Stimulated activated CD4-positive, alpha-beta T cell treated with anti-CD3 and anti-CD28 coated beads, Interleukin-15, amount 100 ng/mL, for 1 hour (primary cell): Measurements from ENCODE around the gene SLC9A1.
"Not testable (repeated sequence)": the region's sequence is repeated elsewhere in the genome, so short reads cannot be mapped to it uniquely, and the experiment has no call there.

ENCODE experiments used
- DNase-seq, 2 donors: peaks; one replicate each; pipeline ENCODE4 v3.0.0-alpha.2; 2020; ENCODE audit warnings: low read depth in 1 of 2, low spot score in 1 of 2

Gene SLC9A1

DNA sequence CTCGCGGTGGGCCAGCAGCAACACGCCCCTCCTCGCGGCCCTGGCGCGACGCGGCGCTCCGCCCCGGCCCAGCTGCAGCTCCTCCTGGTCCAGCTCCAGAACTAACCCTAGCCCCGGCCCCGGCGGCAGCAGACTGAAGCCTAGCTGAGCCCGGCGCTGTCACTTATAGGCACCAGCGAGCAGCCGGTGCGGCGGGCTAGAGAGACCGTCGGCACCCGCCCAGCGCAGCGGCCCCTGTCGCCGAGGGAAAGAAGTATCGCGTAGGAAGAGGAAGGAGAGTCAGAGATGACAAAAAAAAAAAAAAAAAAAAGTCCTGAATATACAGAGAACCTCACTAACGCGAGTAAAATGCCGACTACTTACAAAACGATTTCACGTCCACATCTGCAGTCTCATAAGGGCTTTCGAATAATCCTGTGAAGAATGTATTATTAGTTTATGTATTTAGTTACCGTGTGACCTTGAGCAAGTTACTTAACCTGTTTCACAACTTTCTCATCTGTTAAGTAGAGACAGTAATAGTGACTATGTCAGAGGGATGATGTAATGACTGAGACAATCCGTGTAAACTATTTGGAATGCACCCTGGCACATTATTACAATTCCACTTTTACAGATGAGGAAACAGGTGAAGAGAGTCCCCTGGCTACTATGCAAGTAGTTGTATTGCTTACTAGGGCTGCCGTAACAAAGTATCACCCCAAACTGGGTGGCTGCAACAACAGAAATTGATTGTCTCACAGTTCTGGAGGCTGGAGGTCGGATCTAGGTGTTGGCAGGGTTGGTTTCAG, at the start of gene SLC9A1:
TSS of gene SLC9A1 (minus strand) at position 135 of the 791 bp plus-strand sequence. CDS start 791 bp downstream, outside the sequence.
- DNase-seq: peak; percentile 88 to 91

DNA sequence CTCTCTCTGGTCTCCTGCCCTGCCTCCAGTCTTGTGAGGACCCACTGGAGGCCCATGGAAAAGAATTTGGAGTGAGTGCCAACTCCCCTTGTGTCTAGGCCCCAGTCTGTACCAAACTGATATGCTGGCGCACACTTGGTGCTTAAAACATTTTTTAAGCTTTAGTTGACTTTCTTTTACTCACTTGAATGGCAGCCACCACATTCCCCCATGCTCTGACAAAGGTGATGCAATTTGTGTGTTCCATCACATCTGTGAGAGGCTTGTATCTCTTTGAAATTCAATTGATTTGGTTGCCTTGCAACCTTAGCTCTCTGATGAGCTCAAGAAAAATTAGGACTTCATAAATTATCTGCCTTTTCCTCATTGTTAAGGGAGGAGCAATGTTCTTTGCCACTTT, 49.0 kb upstream of the SLC9A1 start:
- no peak for DNase-seq

DNA sequence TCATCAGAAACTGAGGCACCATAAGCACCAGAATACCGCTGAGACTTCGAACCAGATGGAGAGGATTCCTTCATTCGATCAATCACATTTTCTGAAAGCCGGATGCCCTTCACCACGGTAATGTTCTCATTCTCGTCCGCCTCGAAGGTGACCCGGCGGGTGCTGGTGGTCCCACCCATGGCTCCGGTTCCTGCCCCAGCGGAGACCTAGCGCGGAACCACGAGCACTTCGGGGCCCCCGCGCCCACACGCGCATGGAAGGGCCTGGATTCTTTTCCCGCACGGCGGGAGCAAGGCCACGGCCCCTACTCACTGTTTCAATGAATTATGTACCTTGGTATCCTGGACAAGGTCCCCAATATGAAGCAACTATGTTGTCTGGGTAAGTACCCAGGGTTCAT, 46.4 kb upstream of the SLC9A1 start:
- DNase-seq: no peak

DNA sequence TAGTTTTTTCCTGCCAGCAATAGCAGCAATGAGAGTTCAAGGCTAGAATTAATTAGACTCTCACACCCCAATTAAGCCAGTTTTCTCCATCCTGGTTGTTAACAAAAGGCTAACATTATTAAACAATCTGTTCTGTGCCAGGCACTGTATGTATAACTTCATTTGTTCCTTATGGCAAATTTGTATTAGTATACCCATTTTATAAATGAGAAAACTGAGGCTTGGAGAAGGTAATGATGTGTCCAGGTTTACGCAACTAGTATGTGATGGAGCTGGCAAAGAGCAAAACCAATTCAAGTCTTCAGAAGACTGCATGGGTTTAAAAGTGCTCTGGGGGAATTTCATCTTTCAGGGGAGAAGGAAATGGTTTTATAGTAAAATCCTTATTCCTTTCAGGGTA, 38.3 kb upstream of the SLC9A1 start:
- no peak for DNase-seq

DNA sequence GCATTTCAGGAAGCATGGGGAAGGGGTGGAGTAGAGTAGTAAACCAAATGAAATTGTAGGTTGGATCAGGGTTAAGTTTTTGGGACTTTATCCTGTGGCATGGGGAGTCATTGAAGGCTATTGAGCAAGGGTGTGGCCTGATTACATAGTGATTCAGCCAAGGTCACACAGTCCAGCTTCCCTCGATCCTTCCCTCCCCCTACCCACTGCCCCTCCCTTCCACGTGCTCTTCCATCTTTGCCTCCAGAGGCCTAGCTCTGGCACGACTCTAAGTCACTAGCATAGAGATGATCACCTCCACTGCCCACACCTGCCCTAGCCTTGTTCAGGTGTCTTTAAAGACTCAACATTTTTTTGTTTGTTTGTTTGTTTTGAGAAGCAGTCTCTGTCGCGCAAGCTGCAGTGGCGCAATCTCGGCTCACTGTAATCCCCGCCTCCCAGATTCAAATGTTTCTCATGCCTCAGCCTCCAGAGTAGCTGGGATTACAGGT, 37.2 kb upstream of the SLC9A1 start:
- no peak for DNase-seq

DNA sequence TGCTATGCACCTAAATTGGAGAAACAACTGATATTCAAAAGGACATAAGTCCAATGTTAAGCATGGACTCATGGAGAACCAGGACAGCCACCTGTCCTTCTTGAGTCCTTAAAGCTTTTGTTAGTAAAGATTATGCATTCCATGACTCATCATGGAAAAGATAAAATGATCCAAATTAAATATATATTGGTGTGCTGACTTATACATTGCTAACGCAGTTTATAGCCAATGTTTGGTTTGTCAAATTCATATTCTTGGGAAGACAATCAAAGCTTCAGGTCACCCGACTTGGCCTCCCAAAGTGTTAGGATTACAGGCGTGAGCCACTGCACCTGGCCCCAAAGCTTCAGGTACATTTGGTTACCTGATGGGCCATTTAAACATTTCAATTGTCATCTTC, 29.7 kb upstream of the SLC9A1 start:
- DNase-seq: not testable (repeated sequence)

DNA sequence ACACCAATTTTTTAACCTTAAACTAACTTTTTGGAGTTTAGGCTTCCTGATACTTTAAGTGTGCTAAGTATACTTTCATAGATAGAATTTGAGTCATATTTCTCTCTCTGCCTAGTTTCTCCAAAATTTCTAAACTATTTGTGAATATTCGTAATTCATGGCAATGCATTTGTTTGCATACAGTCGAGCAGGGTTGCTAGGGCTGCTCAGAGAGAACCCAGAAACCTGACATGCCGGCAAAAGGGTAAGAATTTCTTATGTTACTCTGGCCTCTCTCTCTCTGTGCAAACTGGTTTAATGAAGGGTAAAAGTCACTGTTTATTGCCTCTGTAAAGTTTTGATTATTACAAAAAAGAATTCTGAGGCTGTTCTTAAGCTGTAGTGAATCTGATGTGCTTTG, 25.1 kb upstream of the SLC9A1 start:
- no peak for DNase-seq

DNA sequence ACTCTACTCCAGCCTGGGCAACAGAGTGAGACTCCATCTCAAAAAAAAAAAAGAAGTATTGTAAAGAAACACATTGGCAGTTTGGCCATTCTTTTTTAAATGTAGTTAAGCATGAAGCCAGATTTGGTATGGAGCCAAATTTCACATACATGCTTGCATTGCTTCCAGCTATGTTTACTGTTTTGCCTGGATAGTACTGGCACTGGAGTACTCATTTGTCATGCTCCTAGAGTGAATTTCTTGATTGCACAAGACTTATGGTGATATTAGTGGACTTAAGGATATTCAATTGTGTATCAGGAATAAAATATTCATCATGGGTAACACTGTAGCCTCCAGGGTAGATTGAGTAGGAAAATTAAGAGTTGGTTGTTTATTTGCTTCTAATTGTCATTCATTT, 24.5 kb upstream of the SLC9A1 start:
- DNase-seq: no peak

DNA sequence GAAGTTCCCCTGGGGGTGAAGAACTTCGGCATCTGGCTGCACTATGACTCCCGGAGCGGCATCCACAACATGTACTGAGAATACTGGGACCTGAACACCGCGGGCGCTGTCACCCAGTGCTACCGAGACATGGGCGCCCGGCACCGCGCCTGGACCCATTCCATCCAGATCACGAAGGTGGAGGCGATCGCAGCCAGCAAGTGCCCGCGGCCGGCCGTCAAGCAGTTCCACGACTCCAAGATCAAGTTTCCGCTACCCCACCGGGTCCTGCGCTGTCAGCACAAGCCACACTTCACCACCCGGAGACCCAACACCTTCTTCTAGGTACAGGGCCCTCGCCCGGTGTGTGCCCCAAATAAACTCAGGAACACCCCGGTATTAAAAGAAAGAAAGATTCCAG, 22.0 kb upstream of the SLC9A1 start:
- DNase-seq: no peak

DNA sequence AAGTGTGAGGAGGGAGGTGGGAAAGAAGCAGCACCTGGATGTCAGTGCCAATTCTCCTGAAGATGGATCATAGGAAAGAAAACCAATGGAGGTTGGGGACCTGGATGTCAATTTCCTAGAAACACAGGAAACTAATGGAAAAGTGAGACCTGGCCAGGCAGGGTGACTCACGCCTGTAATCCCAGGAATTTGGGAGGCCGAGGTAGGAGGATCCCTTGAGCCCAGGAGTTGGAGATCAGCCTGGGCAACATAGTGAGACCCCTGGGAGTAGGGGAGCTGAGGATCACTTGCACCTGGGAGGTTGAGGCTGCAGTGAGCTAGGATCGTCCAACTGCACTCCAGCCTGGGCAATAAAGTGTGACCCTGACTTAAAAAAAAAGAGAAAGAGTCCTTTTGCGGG, 21.4 kb upstream of the SLC9A1 start:
- no peak for DNase-seq

DNA sequence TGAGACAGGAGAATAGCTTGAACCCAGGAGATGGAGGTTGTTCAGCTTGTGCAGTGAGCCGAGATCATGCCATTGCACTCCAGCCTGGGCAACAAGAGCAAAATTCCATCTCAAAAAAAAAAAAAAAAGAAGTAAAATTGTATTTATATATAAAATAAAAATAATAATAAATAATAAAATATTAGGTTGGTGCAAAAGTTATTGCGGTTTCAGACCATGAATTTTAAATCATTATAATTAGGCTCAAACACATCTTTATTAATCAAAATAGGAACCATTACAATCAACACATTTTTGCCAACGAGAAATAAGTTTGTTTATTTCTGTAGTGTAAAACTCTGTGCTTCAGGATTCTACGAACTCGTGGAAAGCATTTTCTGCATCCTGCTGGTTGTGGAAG, 18.1 kb upstream of the SLC9A1 start:
- DNase-seq: not testable (repeated sequence)

DNA sequence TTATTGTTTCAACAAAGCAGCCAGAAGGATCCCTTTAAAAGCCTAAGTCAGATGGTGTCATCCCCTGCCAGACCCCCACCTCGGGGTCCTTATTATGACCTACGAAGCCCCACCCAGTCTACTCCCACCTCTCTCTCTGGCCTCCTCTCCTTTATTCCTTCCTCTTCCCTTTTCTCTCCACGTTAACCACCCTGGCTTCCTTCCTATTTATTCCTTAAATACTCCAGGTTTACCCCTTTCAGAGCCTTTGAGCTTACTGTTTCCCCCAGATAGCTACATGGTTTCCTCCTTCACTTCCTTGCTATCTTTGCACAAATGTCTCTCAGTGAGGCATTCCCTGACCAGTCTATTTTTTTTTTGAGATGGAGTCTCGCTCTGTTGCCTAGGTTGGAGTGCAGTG, 12.0 kb upstream of the SLC9A1 start:
- no peak for DNase-seq

DNA sequence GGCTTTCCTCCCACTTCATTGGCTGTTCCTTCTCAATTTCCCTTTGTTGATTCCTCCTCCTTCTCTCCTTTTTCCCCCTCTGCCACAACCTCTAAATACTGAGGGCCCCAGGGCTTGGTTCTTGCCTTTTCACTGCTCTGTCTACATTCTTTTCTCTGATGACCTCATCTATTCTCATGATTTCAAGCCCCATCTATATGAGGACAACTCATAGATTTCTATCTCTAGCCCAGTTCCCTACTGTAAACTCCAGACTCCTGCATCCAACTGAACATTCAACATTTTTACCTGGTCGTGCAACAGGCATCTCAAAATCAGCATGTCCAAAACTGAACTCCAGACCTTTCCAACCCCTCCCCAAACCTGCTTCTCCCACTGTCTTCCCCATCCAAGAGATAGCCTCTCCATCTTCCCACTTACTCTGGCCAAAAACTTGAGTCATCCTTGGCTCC, 11.5 kb upstream of the SLC9A1 start:
- DNase-seq: no peak

DNA sequence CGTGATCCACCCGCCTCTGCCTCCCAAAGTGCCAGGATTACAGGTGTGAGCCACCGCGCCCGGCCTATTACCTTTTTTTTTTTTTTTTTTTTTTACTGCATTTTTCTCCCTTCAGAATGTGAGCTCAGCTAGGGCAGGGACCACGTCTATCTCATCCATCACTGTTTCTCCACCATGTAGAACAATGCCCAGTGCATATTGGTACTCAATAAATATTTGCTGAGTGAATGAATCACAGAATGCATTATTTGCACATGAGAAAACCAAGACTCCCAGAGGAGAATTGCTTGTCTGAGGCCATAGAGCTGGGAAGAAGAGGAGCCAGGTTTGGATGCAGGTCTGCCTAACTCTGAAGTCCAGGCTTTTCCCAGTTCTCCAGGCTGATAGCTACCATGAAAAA, 8.2 kb upstream of the SLC9A1 start:
- no peak for DNase-seq

DNA sequence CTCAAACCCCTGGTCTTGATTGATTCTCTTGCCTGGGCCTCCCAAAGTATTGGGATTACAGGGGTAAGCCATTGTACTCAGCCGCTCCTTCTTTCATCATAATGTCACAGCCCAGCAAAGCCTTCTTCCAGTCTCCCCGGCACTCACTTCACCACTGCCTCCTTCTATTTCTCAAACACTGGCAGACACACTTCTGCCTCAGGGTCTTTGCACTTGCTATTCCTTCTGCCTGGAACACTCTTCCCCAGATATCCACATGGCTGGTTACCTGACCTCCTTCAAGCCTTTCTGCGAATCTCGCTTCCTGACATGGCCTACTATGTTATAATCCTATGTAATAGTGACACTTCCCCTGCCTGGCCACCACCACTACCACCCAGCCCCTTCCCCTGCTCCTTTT, 7.2 kb upstream of the SLC9A1 start:
- no peak for DNase-seq

DNA sequence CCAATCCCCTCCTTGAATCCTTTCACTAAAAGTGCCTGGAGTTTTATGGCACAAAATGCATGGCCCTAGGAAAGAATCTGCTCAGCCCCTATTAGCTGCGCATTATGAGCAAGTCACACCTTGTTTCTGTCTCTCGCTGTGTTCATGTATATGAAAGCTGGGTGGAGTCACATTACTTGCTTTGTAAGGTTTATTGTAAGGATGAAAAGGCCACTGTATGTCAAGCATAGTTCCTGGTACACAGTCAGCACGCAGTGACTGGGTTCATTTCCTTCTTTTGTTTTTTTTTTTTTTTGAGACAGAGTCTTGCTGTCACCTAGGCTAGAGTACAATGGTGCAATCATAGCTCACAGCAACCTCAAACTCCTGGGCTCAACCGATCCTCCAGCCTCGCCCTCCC, 6.7 kb upstream of the SLC9A1 start:
- no peak for DNase-seq

DNA sequence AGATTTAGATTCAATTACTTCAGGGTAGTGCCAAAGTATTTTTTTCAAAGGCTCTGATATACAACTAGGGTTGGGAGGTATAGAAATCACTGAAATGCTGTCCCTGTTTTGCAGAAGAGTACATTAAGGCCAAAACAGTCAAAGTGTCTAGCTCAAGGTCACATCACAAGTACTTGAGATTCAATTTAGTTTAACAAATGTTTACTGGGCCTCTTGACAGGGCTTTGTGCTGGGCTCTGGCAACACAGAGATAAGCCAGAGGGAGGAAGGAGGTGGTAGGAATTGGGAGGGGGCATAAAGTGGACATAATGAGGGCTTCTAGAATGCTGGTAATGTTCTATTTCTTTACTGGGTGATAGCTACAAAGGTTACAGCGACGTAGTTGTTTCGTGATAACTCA, 2.3 kb upstream of the SLC9A1 start:
- DNase-seq: no peak

DNA sequence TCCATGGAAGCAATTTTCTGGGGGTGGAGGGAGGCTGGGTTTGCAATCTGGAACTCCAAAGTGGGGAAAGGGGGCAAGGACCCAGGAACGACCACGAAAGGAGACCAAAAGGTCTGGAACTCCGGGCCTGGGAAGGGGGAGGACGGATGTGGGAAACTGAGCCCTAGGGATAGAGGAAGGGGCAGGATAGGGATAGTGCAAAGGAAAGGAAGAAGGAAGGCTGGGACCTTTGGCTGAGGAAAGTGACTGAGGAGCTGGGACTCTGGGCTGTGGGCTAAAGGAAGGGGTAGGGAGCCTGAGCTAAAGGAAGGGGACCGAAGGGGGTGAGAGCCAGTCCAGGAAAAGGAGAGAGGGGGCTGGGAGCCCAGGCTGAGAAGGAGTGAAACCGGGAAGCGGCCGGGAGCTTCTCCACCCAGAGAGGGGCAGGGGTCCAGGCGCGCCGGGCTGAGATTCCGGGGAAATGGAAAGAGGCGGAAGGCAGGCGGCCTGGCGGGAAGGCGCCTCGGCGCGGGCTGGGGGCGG, 395 bp downstream of the SLC9A1 start:
- no peak for DNase-seq

DNA sequence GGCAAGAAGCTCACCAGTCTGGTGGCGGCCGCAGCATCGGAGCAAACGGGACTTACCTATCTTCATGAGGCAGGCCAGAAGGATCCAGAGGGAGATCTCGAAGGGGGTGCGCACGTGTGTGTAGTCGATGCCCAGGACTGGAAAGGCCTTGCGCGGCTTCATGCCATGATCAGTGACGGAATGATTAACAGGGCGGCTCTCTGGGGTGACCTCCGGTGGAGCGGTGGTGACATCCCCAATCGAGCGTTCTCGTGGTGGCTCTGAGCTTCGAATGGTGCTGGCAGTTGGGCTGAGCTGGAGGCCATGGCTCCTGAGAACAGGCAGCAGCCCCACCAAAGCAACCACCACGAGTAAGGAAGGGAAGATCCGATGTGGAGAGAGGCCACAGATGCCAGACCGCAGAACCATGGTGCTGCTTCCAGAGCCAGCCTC, 982 bp downstream of the SLC9A1 start:
- no peak for DNase-seq

DNA sequence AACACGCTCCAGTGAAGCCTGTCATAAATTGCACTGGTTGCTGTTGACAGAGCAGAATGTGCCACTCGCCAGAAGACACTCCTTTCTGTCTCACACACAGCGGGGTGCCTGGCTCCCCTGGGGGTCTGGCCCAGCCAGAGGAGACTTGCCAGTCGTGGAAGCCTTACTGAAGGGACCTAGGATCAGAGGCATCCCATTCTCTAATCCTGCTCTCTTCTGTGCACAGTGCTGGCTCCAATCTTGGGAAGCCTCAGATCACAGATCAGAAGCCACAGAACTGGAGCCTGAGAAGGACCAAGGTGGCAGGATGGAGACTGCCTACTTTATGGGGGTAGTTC, 1.4 kb downstream of the SLC9A1 start:
- DNase-seq: no peak

DNA sequence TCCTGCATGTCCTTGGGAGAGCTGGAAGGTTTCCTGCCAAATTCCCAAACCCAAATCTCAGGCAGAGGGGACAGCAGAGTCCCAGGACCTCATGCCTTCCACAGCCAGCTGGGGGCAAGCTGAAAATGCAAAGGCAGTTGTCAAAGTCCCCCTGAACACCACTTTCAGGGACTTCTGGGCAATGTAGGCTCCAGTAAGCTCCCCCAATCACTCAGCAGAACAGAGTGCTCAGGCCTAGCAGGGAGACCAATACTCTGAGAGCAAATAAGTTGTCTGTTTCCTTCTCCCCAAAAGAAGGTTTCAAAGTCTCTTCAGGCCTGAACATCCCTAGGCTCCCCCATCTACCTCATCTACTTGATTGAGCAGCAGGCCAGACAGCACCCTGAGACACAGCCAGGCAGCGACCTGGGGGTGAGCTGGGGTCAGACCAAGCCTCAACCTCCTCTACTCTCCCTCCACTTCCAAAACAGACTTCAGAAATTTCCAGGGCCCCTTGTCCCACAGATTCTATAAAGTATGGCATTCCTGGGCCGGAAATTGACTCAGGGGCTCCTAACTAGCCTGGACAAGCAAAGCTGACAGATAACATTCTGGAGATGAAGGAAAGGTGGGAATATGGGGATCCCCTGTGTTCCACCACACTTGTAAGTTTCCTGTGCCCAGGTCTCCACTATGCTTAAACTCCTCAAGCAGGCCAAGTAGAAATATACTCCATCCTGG, 1.9 kb downstream of the SLC9A1 start:
- no peak for DNase-seq
